ENCODE measurements around the gene RAP1GDS1.
"Not testable (repeated sequence)": the region's sequence is repeated elsewhere in the genome, so short reads cannot be mapped to it uniquely, and the experiment has no call there.

The RAP1GDS1 gene

DNA sequence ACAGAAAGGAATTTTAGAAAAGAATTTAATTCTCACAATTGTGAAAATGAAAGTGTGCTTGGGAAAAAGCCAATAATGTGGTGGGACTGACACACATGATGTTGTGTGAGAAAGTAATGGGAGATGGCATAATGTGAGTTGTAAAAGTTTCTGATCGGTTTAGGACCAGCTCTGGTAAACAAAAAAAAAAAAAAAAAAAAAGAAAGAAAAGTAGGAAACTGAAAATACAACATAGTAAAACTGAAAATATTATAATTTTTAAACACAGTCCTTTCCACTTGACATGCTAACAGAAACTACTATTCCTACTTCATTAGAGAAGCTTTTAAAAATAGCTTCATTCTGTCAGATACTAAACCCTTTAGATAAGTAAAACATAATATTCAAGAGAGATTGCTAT, 28.2 kb downstream of the RAP1GDS1 start:
- no peak for DNase-seq

DNA sequence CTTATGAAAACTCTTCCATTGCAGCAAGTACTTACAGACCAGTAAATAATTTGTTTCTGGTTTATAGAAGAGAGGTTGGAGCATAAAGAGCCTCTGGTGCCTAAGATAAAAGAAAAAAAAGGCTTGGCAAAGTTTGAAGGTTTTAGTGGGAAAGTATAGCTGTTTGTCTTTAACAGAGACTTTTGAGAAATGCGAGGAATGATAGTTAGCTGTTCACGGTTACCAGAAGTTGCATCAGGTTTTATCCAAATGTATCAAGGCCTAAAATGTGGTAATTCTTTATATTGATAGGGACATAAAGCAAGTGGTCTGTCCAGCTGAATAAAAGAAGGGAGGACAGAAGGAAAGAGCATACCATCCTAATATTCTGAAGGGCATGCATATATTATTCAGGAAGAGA, 29.3 kb downstream of the RAP1GDS1 start:
- DNase-seq = no peak

DNA sequence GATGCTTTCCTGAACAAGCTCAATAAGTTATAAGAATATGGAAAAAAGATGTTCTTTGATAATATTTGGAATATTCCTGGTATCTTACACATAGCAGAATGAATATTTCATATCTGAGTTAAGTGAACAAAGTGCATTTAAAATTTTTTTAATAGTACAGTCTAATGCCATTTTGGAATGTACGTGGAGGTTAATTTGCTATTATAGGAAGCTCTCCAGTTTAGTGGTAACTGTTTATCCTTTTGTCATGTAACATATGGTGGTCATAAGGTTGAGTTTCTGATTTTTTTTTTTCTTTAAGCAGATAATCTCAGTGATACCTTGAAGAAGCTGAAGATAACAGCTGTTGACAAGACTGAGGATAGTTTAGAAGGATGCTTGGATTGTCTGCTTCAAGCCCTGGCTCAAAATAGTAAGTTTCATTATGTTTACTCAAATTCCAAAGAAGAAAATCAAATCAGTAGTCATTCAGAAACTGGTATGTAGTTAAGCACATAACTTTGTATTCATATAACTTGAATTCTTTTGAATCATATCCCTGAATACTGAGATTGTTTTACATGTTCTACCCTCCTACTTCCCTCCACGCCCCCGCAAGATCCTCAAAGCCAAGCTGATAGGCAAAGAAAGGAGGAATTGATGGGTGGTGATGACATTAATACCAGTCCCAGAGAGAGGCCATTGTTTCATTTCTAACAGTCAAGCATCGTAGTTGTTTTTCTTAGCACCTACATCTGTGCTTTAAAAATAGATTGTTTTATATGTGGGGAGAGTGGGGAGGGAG, 32.1 kb downstream of the RAP1GDS1 start:
- DNase-seq = no peak

DNA sequence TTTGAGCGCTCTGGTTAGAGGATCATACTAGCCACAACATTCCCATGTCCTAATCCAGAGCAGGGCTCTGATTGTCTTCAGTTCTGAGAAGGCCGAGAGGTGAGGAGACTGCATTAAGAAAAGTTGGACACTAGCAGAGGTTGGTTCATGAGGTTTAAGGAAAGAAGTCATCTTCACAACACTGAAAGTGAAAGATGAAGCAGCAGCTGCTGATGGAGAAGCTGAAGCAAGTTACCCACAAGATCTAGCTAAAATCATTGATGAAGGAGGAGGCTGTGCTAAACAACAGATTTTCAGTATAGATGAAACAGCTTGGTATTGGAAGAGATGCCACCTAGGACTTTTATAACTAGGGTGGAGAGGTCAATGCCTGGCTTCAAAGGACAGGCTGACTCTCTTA, 36.8 kb downstream of the RAP1GDS1 start:
- no peak for DNase-seq

DNA sequence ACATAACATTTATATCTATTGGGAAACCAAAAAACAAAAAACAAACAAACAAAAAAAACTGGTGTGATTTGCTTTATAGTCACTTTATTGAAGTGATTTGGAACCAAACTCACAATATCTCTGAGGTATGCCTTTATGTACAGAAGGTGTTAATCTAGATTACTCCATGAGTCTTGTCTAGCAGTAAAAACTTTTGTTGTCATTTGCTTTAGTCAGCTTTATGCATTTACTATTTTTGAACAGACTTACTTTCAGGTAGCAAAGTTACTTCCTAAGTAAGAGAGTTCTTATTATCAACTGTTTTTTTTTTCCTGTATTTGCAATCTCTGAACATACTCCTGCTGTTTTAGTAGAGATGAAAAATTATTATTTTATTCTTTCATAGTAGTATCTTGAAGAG, 39.5 kb downstream of the RAP1GDS1 start:
- DNase-seq = no peak

DNA sequence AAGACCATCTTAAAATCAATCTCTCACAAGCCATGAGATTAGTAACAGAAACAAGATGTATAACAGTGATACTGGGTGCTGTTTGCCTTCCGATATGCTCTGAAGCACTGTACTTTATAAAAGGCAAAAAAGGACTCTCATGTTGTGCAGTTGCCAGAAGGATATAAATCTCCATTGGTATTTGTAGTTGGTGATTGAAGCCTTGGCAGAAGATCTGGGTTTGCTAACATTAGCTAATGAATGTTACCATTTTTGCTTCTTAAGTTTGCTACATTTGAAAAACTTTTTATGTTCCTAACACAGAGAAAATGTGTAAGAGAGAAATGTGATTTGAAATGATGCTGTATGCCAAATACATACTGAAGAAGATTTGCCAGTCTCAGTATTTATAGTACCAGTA, 44.4 kb downstream of the RAP1GDS1 start:
- no peak for DNase-seq

DNA sequence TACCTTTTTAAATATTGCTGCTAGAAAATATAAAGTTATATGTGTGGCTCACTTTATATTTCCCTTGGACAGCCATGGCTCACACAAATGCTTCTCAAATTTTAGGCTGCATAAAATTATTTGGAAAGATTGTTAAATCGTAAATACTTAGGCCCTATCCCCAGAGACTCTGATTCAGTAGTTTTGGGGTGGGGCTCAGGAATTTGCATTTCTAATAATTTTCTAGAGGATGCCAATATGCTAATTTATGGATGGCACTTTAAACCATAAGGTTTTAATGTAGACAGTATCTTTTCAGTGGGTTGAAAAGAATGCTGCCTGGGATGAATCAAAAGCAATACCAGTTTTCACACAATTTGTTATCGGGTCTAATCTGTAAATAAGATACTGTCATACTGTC, 49.7 kb downstream of the RAP1GDS1 start:
- no peak for DNase-seq

DNA sequence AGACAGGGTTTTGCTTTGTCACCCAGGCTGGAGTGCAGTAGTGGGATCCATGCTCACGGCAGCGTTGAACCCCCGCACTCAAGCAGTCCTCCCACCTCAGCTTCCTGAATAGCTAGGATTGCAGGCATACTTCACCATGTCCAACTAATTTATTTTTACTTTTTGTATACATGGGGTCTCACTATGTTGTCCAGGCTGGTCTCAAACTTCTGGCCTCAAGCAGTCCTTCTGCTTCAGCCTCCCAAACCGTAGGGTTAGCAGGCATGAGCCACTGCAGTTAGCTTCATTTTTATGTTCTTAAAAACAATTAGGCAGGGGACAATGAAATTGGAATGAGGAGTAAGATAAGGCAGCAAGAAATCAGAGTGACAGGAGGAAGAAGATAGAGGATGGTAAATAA, 50.5 kb downstream of the RAP1GDS1 start:
- DNase-seq = no peak

DNA sequence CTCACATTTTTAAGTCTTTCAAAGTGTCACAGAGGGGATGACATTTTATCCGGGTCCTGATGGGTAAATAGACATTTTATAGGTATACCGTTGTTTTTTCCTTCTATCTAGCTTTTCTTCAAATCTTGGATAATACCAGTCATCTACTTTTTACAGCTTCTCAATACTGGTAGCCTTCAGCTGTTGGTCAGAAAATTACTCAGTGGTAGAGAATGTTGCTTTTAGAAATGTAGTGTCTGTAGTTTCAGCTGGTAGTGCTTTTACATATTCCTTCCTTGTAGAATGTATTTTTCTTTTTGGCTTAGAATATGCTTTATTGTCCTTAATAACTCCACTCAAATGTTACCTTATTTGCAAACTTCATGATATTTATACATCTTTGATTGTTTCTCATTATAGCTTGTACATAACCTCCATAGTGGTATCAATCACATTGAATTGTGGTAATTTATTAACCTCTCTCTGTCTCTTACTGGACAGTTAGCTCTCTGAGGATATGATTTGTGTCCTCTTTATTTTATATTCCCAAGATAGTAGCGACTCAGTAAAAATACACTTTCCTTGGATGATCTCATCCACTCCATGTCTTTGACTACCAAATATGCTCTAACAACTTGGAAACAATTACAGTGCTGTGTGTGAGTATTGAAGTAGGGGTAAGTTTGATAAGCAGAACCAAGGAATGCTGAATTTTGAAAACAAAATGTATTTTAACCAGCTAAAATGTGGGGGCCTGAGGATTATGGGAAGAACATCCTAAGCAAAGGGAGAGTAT, 53.8 kb downstream of the RAP1GDS1 start:
- DNase-seq = no peak

DNA sequence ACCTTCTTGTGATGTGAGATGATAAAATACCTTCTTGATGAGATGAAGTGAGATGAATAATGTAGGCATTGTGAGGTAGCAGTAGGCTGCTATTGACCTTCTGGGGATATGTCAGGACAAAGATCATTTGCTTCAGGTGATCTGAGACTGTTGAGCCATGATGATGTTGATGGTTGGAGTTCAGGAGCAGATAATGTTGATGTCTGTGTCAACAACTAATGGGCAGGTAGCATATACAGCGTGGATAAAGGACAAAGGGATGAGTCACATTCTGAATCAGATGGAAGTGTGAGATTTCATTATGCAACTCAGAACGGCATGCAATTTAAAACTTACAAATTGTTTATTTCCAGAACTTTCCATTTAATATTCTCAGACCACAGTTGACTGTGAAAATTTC, 57.3 kb downstream of the RAP1GDS1 start:
- no peak for DNase-seq

DNA sequence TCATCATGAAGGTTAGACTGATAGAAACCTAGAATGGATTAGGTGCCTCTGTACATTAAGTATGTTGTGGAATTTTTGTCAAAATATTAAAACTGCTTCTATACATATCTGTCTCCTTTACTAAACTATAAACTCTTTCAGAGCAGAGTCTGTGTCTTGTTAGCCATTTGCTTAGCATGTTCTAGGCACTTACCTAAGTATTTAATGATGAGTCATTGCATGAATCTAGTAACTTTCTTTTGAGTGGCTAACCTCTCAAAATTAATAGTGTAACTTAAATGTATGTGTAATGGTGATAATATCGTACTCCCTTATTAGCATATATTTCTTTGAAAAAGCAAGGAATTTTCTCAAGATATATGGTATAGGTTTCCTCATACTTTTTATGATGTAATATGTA, 57.8 kb downstream of the RAP1GDS1 start:
- no peak for DNase-seq

DNA sequence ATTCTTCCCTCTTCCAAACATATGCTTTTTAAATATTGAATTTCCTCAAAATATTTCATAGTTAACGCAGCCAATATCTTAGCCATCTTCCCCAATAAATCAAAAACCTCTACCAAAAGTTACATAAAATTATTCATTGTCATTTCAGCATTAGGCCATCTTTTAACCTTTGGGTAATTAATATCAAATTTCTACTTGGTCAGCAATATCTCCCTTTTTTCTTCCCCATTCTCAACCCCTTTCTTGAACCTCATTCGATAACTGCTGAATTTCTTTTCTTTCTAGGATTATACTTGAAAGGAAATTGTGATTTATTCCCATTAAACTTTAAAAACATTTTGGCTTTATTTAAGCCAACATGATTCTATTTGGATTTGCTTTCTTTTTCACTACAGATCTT, 65.0 kb downstream of the RAP1GDS1 start:
- no peak for DNase-seq

DNA sequence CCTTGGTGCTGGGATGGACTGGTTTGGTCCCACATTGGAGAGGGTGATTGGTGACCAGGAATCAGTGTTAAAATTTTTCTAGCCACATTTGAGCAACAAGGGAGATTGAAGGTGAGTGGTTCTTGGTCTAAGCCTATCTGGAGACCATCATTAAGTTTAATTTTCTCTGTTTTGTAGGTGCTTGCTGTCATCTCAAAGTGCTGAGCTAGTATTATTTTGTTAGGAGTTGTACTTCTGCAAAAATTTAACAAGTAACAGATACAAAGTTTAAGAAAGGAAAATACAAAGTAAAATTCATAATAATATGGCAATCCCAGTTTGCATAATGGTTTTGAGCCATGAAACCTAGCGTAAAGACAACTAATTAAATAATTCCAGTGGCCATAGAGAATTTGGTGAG, 66.5 kb downstream of the RAP1GDS1 start:
- no peak for DNase-seq

DNA sequence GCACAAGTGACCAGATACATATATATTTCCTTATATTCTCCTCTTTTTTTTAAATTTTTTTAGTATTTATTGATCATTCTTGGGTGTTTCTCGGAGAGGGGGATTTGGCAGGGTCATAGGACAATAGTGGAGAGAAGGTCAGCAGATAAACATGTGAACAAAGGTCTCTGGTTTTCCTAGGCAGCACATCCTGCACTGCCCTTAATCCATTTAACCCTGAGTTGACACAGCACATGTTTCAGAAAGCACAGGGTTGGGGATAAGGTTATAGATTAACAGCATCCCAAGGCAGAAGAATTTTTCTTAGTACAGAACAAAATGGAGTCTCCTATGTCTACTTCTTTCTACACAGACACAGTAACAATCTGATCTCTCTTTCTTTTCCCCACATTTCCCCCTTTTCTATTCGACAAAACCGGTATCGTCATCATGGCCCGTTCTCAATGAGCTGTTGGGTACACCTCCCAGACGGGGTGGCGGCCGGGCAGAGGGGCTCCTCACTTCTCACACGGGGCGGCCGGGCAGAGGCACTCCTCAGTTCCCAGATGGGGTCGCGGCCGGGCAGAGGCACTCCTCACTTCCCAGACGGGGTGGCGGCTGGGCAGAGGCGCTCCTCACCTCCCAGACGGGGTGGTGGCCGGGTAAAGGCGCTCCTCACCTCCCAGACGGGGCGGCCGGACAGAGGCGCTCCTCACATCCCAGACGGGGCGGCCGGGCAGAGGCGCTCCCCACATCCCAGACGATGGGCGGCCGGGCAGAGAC, 68.9 kb downstream of the RAP1GDS1 start:
- not testable (repeated sequence) for DNase-seq

DNA sequence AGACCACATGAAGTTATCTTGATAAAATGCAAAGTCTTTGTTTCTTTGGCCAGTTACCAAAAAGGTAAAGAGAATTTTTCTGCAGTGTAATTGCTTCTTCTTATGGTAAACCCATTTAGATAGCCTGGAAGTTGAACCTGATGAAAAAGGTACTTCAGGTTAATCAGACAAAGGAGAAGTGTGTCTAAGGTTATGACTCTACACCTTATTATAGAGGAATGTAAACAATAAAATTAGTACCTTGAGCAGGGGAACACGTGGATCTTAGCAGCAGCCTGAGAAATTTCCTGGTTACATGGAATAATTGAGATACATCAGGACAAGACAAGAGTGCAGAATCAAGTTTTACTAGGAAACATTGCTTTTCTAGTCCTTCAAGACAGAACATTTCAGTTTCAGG, 70.8 kb downstream of the RAP1GDS1 start:
- DNase-seq = no peak

DNA sequence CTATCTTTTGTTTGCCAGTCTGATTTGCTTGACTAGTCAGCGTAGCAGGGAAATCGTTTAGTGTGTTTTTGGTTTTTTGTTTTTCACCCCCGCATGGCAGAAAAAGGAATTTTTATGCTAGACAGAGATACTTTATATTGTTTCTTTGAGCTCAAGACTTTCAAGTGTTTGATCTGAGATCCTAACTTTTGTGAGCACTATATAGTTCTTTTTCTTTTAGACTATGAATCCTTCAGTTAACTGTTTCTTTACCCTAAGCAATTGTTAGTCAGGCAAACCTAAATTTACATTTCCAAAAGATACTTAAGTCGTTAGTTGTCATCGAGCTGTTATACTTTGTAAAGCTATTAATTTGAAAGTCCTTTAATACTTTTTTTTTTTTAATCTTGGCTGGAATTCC, 73.3 kb downstream of the RAP1GDS1 start:
- no peak for DNase-seq

DNA sequence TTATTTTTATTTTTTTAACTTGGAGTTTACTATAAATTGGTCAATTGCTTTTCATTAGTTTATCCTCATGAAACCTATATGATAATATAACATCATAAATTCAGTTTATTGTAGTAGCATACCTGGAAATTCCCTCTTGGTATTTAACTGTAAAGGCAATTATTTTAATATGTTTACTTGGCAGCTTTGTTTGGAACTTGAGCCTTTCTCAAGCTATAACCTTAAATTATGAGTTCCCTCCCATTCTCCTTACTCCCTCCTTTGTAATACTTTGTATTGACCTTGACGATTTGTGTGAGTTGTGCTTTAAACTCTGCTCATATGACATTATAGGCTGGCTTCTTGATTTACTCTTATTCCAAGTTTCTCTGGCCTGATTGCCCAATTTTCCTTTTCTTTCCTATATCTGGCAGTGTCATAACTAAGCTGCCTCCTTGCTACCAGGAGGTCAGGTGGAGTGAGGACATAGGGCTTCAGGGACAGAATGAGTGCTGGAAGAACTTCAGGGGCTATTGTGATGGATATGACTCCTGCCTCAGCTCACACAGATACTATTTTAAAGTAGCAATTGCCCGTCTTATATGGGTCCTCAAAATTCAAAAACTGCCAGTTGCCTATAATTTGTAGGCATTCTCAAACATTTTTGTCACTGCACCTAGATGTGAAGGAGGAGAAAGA, 77.7 kb downstream of the RAP1GDS1 start:
- DNase-seq = no peak

DNA sequence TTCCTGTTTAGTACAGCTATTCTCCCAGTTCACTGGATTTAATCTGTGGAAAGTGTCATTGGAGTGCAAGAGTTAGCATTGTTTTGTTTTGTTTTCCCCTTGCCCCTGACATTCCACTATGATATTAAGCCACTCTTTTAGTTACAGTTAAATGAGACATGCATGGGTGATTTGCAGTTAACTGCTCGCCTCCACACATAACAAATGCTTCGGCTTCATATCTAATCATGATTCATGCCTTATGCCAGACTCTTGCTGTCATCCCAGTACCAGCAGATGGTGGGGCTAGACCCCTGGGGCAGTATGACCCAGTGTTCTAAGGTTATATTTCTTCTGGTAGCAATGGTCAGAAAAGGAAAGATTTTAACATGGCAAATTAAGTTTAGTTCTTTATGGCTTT, 80.1 kb downstream of the RAP1GDS1 start:
- no peak for DNase-seq

DNA sequence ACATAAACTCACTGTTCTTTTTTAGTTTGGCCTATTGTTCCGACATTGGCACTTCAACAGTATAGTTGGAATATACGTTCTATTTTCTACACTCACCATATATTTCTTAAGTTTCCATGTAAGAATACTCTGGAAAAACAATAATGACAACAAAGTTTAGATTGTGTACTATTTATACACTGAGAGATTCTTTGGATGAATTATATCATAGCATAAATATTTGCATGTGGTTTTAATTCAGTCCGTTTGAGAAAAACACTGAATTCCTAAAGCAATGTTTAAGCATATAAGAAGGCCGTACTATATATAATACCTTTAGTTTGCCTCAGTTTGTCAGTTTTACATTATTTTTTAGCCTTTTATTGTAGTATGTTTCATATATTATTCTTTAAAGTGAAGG, 82.4 kb downstream of the RAP1GDS1 start:
- DNase-seq = no peak

DNA sequence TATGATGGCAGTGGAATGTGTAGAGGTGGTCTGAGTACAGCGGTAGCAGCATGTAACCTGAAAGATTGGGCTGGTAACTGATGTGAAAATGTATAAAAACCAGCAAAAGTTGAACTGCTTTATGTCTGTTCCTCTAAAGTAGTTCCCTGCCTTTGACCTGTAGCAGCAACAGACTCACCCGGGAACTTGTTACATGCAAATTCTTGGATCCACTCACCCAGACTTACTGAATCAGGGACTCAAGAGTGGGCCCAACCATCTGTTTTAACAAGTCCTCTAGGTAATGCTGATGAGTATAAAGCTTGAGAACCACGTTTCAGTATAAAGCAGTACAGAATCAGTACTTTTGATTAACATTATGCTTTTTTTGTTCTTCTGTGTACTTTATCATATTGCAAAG, 84.7 kb downstream of the RAP1GDS1 start:
- no peak for DNase-seq

DNA sequence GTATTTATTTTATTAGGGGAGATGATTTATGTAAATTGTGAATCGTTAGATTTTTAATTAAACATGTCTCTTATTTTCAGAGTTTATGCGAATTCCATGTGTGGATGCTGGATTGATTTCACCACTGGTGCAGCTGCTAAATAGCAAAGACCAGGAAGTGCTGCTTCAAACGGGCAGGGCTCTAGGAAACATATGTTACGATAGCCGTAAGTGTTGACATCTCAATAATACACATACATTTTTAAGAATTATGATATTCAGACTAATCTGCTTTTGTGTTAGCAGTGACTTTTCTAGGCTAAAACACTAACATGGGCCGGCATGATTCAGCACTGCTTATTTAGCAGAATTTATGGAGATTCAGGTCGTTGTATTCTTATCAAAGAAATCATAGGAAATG, 91.2 kb downstream of the RAP1GDS1 start:
- DNase-seq = peak in 1 of 2 experiments; percentile 4

DNA sequence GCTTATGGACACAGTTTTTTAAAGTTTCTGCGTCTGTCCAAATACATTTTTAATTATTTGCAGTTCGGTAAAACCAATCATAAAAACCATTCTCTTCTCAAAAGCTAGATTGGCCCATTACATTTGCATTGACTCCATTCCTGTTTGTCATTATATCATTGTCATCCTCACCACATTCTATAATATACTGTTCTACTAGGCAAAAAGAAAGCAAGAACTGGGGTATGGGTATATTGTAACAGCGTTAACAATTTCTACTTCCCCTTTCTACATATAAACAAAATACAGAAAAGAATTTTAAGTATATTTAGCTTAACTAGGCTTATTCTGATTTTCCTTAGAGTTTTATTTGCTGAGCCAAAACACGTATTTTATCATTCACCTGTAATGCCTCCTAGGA, 91.8 kb downstream of the RAP1GDS1 start:
- DNase-seq = no peak

DNA sequence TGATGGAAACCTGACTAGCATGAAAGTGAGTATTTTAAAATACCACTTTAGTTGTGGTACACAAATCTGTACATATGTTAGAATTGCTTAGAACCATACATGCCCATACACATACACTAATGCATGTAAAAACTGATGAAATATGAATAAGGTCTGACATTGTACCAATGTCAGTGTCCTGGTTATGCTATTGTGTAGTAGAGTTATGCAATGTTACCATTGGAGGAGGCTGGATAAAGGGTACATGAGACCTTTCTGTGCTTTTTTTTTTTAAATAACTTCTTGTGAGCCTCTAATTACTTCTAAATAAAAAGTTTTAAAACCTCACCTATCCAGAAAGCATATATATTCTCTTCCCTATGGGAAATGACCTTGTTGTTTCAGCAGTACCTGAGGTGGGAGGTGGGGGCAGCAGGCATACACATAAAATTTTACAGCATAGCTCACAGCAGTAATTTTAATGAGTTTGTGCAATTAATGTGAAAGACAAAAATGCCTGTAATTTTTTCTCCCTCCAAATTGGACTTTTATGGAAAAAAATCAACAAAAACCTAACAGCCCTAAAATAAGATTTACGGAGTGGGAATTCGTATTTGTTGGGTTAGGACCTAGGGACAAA, 97.6 kb downstream of the RAP1GDS1 start:
- DNase-seq = no peak

Data from NCI-H2081 (cell line).